HG02884 (cell line): Measurements from ENCODE around the gene FCER1G.

Experiments used
- ATAC-seq: cut with Tn5 transposase; IDR thresholded peaks from one replicate; pipeline ENCODE4 v1.9.1; 2021; ENCODE audit warnings: mild to moderate bottlenecking, moderate library complexity; ENCODE audit not compliant: unreplicated experiment

The FCER1G gene

DNA sequence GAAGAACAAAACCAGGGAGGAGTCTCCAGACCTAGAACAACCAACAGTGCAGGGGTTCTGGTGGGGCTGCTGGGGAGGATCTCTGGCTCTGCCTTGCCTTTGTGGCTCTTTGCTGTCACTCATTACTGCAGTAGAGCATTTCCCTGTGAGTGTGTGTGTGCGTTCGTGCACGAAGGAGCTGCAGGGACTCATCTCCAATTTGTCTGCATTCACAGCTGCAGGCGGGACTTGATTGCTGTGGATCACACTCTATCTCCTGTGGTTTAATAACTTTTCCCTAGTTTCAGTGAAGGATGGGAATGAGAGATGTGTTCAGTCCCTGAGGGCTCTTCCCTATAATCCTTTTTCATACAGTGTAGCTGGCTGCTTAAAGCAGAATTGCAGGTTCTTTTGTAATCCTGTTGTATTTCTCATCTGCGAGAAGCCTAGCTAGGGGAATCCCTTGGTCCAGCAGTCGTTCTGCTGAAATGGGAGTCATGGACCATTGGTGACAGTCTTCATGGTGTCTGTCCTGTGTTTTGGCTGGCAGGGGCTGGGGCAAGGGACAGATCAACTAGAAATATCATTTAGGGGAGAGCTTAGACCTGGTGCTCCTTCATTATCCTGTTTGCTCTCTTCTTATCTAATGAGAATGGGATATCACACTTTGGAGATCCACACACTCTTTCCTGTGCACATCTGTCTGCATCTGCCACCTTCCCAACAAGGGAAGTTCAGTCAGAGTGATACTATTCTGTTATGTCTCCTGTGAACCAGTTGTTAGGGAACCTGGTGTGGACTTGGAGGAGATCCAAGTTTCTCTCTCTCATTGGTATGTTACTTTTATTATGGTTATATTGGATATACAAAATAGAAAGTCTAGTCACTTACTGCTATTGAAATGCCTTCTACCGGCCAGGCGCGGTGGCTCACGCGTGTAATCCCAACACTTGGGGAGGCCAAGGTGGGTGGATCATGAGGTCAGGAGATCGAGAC, 46.5 kb downstream of the FCER1G start:
- no peak for ATAC-seq

DNA sequence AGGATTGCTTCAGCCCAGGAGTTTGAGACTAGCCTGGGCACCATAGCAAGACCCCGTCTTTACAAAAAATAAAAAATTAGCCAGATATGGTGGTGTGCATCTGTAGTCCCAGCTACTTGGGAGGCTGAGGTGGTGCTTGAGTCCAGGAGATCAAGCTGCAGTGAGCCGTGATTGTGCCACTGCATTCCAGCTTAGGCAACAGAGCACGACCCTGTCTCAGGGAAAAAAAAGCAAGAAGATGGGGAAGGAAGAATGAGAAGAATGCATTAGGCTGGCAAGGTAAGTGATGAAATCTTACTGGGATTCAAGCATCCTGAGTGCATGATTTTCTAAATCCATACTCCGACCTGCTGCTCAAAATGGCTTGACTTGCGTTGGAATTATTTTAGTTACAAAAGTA, 50.2 kb downstream of the FCER1G start:
- ATAC-seq: no peak

DNA sequence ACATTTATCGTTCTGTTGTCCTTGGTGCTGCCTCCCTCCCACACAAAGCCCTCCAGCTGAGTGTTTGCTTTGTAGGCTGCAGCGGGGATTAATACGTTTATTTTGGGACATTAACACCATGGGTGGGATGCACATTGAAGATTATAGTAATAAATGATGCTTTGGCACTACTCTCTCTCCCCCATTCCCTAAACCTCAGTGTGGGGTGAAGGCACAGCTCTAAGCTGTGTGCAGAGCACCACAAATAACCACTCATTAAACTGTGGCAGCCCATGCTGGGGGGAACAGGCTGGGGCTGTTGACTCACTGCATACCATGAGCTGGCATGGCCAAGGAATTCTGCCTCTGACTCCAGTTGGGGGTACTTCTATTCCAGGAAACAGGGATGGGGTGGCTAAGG, 51.1 kb downstream of the FCER1G start:
- ATAC-seq: no peak

DNA sequence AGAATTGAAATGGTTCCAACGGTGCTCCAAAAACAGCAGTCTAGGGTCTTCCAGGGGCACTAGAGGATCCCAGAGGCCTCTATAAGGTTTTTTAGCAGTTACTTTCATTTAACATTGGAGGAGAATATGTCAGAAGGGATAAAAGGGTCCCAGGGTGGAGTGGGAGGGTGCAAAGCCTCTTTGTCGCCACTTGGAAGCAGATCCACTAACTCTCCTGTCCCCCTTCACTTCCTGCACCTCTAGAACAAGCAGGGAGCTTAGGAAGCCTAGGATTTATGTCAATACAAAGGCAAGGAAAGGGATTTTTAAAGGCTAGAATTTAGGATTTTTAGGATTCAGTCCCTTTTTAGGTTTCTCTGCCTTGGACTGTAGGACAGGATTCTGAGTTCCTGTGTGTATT, 51.7 kb downstream of the FCER1G start:
- ATAC-seq: no peak

DNA sequence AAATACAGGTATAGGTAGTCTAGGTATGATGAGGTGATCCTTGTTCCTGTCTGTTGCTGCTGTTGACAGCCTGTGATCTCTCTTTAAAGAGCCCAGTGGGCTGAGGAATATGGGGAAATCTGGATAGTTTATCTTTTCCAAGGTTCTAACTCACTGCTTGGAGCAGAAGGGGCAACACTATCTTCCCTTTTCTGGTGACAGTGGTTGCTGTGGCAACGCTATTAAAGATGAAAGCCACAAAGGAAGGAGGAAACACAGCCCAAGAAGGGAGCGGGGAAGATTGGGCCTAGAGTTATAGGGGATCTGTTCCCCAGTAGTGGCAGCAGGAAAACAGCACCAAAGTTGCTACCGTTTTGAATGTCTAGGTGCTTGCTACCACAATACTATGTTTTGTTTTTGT, 52.2 kb downstream of the FCER1G start:
- ATAC-seq: no peak
